Germinal center (tissue), 1 donor: ENCODE measurements around the gene RGS16.
A peak's percentile ranks its signal among the peaks of the same experiment; 100 is the strongest.

Experiments used
- DNase-seq: peaks from one replicate; pipeline ENCODE4 v3.0.0; 2012; ENCODE audit warnings: mixed read lengths, low spot score

The RGS16 gene

DNA sequence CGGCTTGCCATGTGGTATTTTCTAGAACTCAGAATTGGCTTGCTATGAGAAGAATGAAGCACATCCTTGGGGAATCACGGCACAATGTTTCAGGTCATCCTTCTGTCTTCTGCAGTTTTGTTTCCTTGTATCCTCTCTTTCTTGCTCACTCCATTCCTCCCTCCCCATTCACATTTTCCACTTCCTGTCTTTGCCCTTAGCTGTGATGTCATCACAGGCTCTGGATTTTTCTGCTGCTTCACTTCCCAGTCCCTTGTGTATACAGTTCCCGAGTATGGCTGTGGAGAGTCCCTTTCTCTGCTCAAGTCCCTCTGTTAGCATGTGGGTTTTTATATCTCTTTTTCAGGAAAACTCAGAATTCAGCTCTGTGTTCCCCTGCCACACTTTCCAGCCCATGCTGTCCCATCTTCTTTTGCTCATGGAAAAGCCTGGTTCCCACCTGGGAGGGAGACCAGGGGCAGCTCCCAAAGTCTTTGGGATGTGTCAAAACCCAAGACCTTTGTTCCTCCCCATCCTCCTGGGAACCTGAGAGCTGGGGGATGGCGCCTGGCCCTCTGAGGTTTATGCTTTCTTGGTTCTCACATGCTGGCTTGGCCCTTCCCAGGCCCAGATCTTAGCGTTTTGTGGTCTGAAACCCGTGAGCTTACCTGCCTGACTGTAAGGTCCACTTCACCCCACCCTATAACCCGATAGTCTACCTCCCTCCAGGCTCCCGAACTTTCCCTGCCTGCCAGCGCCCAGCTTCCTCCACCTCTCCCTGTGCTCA is 4.8 kb upstream of the RGS16 start:
- no peak for DNase-seq

DNA sequence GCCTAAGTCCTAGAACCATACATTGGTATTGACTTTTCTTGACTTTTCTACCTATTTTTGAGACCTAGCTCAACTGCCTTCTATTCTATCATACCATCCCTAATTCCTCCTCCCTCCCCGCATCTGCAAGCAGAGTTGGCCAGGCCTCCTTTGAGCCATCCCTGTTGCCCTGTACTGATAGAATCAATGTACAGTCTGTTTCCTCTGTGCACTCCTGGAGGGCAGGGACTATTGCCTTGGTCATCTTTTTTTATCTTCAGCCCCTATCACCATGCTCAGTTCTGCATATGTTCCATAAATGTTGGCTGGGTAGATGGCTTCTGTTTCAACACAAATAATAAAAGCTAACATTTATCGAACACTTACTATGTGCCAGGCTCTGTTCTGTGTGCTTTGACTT is 4.0 kb upstream of the RGS16 start:
- no peak for DNase-seq

DNA sequence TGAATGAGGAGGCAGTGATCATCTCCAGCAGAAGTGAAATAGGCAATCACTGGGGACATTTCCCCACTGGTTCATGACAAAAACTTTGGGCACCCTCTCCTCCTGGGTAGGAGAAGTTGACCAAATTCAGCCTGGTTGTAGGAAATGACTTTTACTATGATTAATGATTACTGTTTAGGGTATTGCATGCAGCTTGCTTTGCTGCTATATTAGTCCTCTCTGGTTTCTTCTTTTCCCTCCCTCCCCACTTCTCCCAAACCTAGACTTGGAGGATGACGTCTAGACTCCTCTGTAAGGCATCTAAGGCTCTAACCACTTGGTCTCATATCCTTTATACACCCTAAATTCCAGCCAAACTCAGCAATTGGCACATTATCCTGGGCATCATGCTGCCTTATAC is 3.4 kb upstream of the RGS16 start:
- no peak for DNase-seq

DNA sequence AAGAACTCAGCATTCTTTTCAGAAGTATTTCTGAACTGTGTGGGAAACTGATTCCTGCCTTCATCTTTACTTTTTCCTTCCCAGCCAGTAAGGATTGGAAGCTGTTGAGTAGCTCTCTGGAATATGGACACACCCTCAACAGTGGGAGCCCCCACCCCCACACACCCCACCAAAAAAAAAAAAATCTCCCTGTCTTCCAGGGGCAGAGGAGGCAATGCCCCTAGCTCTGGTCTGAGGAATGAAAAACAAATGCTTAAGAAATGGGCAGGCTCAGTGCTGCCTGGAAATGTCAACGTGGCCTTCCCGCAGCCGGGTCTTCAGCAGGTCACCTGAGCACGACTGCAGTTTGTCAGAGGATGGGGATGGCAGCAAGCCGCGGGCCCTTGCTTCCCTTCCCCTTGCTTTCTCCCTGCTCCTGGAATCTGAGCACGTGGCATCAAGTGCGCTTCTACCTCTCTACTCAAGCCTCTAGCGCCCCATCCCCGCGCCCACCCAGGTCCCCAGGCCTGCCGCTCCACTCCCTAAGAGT is 479 bp downstream of the RGS16 start:
- no peak for DNase-seq

DNA sequence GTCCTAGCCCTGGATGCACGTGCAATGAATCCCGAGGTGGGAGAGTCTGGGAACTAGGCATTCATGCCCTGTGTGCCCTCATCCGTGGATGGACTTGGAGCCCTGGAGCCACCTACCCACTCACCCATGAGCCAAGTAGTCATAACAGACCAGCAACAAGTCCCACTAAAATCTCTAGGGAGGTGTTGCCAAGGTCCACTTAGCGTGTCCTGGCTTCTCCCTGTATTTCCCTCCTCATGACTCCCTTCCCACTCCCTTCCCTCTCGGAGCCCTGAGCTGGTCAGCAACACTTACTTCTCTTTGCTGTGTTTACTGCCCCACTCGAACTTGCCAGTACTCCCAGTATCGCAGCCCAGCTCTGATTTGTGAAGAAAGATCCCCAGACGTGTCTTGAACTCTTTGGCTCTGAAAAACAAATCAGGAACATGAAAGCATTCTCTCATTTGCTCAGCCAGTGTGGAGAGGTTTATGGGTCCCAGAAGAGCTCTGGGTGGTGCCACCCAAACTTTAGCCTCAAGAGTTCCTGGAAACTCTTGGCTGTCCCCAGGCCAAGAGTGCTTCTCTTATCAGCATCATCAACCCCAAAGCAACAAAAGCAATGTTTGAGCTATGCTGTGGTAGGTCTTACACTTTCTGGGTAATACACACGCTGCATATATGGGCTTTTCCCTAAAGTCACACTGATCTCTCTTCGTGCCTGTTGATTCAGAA is 1.1 kb downstream of the RGS16 start:
- peak; percentile 30 for DNase-seq

DNA sequence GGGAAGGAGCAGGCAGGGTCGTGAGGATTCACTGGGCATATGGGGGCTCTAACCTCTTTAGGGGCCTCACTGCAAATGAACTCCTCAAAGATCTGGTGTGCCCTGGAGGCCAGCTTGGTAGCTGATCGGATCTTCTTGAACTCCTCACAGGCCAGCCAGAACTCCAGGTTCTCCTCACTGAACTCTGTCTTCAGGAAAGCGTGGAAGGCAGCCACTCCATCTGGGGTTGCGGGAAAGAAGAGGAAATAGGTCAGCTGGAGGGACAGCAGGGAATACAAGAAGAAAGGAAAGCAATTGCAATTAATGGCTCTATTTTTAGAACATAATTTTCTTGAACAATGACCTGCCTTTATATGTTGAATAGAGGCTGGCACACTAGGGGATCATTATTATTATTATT is 2.3 kb downstream of the RGS16 start:
- no peak for DNase-seq

DNA sequence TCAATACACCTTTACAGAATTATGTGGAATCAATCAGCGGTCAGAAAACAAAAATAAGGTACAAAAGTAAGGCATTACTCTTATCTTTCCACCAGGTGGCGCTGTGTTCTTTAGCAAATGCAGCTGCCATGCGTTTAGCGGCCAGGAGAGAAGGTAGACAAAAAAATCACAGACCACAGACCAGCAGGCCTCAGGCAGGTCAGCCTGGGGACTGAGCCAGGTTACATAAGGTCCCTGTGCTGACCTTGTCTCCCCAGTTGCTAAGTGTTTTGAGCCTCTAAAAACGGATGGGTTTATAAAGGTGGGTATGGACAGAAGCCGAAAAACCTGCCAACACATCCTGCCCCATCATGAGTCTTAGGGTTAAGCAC is 2.8 kb downstream of the RGS16 start:
- DNase-seq, result peak; percentile 79

DNA sequence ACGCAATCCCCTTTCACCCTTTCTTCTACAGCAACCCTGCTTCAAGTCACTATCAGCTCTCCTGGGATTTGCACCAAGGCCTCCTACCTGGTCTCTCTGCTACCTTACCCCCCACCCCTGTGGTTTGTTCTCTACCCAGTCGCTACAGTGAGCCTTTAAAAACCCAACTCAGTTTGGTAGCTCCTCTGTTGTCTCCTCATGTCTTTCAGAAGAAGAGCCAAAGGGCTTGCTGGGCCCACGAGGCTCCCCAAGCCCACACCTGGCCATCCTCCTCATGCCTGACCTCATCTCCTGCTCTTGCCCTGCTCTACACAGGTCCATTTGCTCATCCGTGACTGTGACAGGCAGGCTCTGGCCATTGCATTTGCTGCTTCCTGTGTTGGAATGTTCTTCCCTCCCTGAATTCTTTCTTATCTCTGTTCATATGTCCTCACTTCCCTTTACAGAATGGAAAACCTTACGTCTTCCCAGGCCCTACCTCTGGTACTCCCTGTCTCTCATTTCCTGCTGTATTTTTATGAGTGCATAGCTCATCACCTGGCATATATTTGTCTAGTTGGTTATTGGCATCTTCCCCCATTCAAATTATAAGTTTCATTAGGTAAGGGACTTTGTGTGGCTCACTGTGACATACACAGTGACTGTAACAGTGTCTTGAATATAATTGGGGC is 3.3 kb downstream of the RGS16 start:
- DNase-seq, result no peak

DNA sequence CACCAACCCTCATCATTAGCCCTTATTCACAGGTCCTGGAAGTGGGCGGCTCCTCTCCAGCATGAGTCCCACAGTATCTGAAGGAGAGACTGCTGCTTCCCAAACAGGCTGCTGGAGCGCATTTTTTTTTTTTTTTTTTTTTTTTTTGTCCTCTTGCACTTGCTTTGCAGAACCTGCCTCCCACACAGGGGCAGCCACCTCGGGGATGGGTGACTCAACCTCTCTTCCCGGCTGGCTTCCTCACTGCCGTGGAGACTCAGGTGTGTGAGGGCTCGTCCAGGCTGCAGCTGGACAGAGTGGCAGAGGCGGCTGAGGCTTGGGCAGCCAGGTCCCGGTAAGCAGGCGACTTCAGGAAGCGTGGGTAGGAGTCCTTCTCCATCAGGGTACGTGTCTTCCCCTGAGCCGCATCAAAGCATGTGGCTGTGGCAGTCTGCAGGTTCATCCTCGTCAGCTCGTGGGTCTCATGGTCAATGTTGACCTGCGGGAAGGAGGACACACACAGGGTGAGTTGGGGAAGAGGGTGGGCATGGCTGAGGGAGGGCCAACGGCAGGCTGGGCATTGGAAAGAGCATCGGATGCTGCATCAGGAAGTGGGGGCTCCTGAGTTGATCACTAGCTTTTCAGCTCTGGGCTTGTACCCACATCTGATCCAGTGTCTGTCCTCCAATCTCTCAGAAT is 4.0 kb downstream of the RGS16 start:
- no peak for DNase-seq

DNA sequence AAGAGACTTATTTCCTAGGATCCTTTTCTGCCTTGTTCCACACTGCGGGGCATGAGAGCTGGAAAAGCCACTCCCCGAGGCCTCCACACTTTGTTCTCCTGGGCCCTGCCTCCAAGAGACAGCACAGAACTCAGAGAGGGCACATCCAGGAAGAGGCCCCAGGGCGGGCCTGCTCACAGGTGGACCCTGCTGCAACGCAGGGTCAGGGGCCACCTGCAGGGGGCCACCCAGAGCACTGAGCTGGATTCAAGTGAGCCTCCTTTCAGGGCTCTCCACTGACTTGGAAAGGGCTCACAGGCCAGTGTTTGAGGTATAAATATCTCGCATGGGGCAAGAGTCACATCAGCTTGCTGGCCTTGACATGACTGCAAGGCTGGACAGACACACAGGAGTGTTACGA is 4.8 kb downstream of the RGS16 start:
- DNase-seq, result no peak

DNA sequence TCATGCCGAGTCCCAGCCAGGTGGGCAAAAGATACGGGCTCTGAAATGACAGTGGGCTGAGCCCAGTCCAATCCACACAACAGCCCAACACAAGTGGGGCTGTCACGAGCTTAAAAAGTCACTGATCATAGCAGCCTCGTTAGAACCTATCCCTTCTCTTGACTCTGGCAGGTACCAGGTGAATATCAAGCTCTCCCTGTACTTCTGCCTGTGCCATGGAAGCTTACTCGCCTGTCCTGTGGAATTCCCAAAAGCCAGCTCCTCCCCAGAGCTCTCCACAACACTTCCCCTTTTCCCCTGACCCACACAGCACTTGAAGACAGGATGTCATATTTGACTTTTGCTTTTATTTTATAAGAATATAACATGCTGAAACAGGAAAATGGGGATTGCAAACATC is 5.9 kb downstream of the RGS16 start:
- no peak for DNase-seq

DNA sequence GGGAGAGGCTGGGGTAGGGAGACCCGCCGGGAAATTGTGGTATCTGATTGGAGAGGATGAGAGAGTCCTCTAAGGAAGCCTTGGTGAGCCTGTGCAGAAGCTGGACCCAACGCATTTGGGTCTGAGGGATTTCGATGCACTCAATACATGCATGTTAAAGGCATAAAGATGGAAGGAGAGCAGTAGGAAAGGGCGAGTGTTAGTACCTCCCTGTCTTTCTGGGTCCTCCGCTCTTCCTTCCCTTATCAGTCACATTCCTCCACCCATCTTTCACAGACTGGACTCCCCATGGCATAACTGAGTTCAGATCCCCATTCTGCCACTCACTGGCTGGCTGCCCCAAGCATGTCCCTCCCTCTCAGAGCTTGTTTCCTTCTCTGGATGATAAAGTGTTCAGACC is 7.3 kb downstream of the RGS16 start:
- no peak for DNase-seq

DNA sequence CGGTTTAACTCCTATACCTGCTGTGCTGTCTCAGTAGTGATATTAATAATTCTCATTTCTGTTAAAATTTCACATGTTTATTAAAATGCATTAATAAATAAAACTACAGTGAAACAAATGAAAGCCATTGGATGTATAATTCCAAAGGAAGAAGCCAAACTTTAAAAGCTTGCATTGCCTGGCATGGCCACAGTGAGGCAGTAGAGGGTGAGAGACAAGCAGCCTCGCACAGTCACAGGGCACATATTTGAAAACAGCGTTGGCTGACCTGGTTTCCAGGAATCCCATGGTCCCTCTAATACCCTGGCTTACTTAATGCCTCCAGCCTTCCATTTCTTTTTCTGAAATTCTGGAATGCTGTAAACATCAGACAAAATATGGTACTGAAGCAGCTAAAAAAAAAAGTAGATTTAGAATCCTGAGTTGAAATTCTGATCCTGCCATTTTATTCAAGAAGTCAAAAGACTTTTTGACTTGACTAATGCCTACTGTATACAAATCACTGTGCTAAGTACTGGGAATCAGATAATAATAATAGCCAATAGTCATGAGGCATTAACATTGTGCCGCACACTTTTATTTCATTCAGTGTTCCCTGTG is 8.4 kb downstream of the RGS16 start:
- peak; percentile 75 for DNase-seq

DNA sequence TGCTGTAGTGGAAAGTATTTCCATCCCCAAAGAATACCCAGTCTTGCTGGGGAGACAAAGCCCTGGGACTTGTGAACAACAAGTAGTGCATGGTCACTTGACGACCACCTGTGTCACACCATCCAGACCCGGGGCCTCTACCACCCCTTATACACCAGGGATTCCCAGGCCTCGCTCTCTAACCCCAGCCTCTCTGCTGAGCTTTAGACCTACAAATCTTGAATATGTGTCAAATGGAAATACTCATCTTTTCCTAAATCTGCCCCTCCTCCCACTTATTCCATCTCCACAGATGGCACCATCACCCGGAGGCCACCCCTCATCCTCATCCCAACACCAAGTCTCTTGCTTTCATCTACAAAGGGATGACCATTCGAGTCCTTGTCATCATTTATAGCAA is 14.3 kb downstream of the RGS16 start:
- no peak for DNase-seq

DNA sequence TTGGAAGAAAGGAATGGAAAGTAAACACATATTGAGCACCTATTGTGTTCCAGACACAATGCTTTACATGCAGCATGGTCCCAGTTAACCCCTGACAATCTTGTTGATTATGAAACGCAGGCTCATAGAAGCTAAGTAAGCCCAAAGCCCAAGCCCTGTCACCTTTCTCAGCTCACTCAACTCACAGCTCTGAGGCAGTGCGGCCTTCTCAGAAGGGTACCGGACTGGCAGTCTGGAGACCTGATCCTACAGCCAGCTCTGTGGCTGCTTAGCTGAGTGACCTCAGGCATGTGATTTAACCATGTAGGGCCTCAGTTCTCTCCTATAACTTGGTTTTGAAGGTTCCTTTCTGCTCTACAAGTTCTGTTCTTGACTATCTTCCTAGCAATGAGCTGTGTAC is 14.7 kb downstream of the RGS16 start:
- no peak for DNase-seq

DNA sequence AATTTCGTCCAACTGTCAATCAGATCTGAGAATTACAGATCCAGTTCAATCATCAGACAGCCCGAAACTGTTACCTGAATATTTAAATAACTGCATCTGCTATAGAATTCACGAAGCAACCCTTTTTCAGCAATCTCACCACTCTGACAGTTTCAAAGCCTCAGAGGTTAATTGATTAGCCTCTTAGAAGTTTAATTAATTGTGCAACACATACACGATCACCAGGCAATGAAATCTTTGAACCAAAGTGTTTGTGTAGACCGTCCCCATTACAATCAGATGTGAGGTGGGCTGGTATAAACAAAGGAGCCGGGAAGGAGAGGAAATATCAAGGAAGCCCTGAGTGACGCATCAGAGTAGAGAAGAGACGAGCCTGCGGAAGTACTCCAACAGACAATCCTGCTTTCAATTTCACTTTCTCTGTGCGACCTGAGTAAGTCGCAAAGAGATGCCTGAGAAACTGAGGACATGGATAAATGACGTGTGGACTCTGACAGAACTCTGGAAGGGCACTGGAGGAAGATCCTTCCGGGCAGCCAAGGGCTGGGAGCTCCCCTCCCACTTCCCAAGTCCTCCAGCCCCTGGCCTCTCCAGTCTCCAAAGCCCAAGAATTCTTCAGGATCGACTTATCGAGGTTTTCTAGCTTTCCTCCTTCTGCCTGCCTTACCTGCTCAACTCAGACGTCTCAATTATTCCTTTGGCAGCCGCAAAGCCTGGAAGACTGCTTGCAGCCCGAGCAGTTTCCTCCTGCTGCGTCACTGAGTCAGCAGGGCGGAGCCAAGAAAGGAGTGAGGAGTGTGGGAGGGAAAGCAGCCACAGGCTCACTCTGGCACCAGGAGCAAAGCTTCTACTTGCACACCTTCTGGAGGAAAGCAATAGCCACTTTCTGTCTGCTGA is 15.4 kb downstream of the RGS16 start, which contains the start of gene RNASEL:
TSS of gene RNASEL (minus strand) at position 757 of the 897 bp plus-strand sequence. CDS start 2,450 bp downstream, outside the sequence.
- DNase-seq, result peak; percentile 64

DNA sequence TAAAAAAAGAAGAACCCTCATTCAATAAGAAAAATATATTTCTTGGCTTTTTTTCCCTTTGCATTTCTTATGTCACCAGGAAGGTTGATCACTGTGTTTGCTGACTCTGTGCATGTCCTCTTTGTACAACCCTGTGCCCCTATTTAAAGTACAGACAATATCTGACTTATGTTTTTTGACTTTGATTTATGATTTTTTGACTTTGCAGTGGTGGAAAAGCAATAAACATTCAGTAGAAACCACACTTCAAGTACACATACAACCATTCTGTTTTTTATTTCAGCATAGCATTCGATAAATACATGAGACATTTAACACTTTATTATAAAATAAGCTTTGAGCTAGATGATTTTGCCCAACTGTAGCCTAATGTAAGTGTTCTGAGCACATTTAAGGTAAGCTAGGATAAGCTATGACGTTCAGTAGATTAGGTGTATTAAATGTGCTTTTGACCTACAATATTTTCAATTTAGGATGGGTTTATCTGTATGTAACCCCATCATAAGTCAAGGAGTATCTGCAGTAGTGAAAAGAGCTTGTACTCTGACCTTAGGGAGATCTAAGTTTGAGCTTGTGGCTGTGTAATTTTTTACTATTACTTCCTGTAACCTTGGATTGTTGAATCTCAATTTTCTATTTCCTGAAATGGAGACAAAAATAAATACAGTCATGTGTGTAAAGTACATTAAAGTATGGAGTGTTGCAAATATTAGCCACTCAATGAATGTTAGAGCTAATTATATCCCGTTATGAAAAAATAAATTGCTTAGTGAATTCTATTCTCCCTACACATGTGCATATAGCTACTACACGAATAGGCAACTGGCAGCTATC is 16.3 kb downstream of the RGS16 start:
- no peak for DNase-seq

DNA sequence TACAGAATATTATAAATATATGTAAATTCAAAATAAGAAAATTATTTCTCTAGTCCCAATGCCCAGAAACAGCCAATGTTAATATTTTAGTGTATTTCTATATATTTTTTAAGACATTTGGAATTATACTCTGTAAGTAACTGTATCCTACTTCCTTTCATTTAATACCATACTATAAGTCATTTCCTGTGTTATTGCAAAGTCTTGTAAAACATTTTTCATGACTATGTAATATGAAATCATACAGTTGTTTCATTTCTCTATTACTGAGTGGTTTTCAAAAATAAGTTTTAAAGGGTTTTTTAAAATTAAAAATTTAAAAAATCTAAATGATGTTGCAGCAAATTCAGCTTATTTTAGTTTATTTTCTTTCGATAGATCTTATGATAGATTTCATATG is 17.1 kb downstream of the RGS16 start:
- DNase-seq, result no peak

DNA sequence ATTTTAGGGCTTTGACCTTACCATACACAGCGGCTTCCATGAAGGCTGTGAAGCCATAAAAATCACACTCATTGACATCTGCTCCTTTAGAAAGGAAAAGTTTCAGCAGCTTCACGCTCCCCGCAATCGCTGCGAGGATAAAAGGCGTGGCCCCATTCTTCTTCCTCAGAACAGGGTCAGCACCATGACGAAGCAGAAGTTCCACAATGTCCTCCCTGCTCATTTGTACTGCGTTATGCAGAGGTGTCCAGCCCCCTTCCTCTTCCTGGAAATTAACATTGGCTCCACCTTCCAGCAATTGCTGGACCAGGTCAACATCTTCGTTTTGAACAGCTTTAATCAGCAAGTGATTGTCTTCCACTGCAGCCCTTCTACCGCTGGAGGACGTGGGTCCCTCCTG is 17.8 kb downstream of the RGS16 start:
- DNase-seq, result no peak

DNA sequence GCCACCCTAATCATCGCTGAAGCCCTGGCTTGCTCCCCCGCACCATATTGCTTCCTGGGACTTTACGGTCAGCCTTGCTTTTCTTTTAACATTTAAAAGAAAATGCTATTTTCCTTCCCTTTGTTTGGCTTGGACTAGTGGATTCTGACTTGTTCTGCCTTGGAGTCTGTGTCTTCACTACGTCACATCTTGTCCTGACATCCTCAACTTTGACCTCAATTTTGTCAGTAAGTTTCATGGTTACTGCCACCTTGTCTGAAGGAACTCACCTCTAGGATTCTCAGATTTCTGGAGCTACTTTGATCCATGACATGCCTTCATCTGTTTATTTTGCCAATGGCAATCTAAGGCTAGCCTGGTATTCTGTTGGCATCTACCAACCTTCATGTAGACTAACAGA is 19.4 kb downstream of the RGS16 start:
- DNase-seq, result no peak
